NB4 (cell line): ENCODE results near the gene RNF130.
A peak's percentile ranks its signal among the peaks of the same experiment; 100 is the strongest.

ENCODE experiments used
- DNase-seq: peaks from one replicate; pipeline ENCODE4 v3.0.0; 2010; ENCODE audit warnings: low read depth
- H3K4me3 ChIP-seq: one replicate; pipeline ENCODE4 v1.5.1; 2011; ENCODE audit warnings: mild to moderate bottlenecking, low read depth, low read length, moderate library complexity
- CTCF ChIP-seq: IDR thresholded peaks from one replicate; pipeline ENCODE4 v1.5.1; 2012; ENCODE audit warnings: low read depth, low read length
- MAX ChIP-seq: IDR thresholded peaks from 2 replicates; pipeline ENCODE4 v1.6.1; 2011; ENCODE audit warnings: low read depth, low read length
- MYC ChIP-seq: IDR thresholded peaks from 2 replicates; pipeline ENCODE4 v1.6.1; 2011; ENCODE audit warnings: low read depth, low read length
- POLR2A ChIP-seq: IDR thresholded peaks from 2 replicates; pipeline ENCODE4 v1.6.1; 2011; ENCODE audit warnings: mild to moderate bottlenecking; ENCODE audit not compliant: insufficient read length; ENCODE audit errors: extremely low read depth

RNF130 gene

DNA sequence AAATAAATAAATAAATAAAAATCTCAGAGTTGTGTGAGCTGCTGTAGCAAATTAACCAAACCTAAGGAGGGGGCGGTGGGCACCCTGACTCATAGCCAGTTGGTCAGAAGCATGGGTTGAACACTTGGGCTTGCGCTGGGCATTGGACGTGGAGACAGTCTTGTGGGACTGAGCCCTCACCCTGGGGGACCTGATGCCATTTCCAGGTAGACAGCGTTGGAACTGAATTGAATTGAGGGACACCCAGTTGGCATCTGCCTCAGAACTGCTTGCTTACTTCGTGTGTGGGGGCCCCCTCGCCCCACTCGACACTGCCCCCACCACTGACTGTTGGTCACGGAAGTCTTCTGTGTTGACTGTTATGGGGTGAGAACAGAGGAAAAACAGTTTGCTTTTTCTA, 144.9 kb downstream of the RNF130 start:
- no peak overlapping the region for H3K4me3 ChIP-seq
- DNase-seq = no peak
- no peak for TF ChIP-seq CTCF
- no peak for TF ChIP-seq MAX
- TF ChIP-seq POLR2A = no peak
- no peak for TF ChIP-seq MYC

GRCh38 chr5:179923436-179923835, 148.1 kb downstream of the RNF130 start:
- H3K4me3 ChIP-seq = no peak overlapping the region
- DNase-seq = peak; percentile 87
- TF ChIP-seq MAX = peak; percentile 84
- peak; percentile 73 for TF ChIP-seq MYC
- TF ChIP-seq CTCF = no peak

DNA sequence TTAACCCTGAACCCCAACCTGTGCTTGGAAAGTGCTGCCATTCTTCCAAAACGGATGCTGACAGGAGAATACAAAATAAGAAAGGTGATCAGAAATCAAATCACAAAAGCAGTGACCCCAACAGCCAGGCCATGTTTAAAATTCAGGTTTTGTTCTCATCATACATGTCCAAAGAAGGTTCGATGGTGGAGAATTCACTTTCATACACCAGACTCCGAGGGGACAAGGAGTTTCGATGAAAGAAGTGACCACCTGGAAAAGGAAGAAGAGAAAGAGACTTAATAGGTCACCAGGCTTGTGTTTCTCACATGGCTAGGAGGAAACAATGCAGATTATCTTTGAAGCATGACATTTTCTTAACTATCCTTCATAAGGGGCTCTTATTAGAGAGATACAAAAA, 151.4 kb downstream of the RNF130 start:
- TF ChIP-seq CTCF = no peak
- TF ChIP-seq MYC = no peak
- no peak for TF ChIP-seq MAX
- no peak for DNase-seq
- no peak overlapping the region for H3K4me3 ChIP-seq

GRCh38 chr5:179919487-179920060, 152.0 kb downstream of the RNF130 start:
- TF ChIP-seq MYC (no peak), CTCF (no peak), MAX (no peak), POLR2A (no peak)
- no peak for DNase-seq
- no peak overlapping the region for H3K4me3 ChIP-seq

- H3K4me3 ChIP-seq = no peak overlapping the region
- TF ChIP-seq MAX (no peak), MYC (no peak), CTCF (no peak), POLR2A (no peak)
- DNase-seq = no peak
Measured at GRCh38 chr5:179918742-179919486, 152.6 kb downstream of the RNF130 start.
